ENCODE data around the gene ARHGAP15.

Gene ARHGAP15

GRCh38 chr2:143229952-143230351, 100.7 kb downstream of the ARHGAP15 start:
- FAIRE-seq: no peak

DNA sequence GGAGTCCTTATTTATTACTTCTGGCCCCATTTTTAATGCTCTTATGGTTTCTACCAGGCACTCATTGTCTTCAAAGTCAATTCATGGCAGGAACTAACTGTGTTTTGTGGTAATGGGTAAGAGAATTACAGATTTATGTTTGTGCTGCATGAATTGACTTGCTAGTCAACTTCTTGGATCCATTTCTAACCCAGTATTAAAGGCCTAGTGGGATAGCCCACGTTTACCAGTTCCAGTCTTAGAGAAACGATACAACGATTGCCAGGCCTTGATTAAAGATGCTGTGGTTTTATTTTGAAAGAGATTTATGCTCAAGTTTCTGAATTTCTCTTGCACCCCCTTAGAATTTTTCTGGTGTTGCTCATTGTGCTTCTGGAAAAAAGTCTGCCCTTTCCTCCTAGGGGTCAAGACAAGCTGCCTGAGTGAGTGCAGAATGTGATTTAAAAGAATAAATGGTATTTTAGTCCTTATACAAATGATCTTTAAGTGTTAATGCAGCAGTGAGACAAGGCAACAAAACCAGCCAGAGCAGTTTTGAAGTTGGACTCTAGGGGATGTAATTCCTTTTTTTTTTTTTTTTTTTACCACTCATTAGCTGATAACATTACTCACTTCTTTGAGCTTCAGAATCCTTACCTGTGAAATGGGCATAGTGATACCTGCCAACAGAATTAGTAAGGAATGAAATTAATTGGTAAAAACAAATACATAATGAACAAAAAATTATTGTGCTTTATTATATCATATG, 101.5 kb downstream of the ARHGAP15 start:
- no peak for FAIRE-seq

GRCh38 chr2:143231254-143231645, 102.0 kb downstream of the ARHGAP15 start:
- FAIRE-seq: no peak

DNA sequence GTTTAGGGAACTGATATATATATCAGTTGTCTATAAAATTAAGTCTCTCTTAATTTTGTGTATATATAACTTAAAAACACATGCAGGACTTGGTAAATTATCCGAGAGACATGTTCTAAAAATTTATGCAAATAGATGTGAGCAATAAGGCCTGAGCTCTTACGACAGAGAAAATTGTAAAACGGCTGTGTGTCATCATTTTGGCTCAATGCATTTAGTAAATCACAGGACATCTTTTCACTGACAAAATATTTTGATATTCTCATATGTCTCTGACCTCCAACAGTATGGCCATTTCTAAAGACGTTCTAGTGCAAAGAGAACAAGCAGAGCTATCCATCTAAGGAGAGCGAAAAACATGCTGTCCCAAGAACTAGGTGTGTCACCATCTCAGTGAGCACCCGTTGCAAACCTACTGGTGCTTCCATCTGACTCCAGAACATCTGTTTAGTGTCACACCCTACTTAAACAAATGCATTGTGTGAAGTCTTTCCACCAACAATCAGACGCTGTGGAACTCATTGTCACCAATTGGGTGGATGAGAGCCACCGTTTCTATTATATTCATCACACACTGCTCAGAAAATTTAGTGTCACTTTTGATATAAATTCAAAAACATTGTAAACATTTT, 108.0 kb downstream of the ARHGAP15 start:
- no peak for FAIRE-seq

DNA sequence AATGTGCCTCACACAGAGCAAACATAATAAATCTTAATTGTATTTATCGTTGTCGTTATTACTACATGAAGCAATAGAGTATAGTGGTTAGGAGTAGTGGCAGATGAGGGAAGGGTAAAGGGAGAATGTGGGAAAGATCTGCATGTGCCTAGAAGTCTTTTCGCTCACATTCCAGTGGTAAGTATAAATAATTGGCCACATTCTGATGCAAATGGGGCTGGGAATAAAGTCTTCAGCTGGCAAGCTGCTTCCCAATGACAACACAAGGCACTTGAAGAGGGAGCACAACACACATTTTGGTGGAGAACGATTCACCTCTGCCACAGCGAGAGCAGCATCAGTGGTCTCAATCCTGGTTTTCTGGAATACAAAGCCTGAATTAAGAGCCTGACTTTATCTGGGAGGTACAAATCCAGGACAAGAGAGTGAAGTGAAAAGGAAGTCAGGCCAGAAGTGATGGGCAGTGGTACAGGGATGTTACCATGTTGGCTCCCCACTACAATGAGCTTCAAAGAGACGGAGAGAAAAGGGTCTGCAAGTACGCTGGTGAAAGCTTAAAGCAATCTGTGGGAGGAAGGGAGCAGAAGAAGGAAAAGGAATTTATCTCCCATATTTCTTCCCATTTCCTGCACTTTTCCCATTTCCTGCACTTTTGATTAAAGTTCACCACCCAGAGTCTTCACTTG, 112.3 kb downstream of the ARHGAP15 start:
- FAIRE-seq: no peak

DNA sequence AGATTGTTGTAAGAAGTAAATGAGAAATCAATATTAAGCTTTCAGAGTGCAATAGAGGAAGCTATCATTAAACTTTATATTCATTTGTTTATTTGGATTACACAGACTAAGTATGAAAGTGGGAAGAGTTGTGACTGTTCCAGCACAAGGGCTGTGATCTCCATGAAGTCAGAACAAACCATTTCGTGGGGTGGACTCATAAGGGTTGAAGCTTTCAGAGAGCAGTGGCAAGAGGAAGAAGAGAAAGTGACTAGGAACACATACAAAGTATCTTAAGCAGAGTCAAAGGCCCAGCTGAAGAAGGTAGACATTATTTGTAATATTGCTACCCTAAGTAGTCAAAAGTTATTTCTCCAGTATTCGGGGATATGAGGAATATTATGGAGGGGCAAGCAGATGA, 117.0 kb downstream of the ARHGAP15 start:
- FAIRE-seq: no peak

GRCh38 chr2:143246815-143247744, 117.9 kb downstream of the ARHGAP15 start:
- FAIRE-seq: no peak

GRCh38 chr2:143248631-143249030, 119.4 kb downstream of the ARHGAP15 start:
- FAIRE-seq: no peak

GRCh38 chr2:143251681-143252080, 122.5 kb downstream of the ARHGAP15 start:
- FAIRE-seq: no peak

DNA sequence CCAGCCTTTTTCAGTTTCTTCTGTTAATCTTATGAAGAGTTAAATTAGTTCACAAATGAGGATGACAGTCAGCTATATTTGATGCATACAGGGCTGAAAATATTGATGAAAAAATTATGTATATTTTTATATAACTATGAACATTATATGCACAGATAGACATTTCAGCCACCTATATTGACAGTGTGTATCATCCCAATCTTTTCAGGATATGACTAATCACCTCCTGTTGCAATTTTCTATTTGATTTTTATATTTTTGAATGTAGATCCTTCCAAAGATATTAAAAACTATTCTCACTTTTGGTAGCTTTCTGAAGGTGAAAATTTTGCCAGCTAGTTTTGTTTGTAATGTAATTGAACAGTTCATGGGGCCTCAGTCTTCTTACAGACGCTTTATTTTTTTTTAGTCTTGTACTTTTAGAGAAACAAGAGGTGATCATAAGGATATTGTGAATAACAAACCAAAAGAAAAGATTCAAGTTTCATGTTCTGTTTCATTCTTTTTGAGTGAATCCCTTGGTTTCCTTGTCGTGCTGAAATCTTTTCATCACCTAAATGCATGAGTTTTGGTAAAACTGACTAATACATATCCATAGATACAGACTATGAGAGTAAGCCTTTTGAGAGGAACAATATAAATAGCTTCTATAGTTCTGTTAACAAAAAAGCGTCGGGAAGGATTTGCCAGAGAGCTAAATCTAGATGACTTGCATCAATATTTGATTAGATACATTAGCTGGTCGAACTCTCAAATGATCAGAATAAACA, 123.1 kb downstream of the ARHGAP15 start:
- FAIRE-seq: no peak

DNA sequence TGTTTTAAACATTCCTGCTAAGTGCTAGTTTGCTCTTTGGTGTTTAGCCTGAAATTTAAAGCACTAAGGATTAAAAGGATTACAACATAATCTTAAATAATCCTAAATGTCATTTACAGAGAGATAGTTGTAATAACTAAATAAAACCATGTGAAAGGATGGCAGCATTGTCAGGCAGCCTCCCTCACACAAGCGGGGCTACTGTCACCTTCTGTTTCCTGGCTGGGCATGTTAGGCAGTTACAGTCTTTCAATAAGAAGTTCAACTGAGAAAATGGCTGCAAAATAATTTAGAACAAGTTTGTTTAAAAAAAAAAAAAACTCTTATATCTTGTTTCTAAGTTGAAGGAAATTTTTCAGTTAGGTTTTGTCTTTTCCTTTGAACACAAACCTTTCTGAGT, 124.9 kb downstream of the ARHGAP15 start:
- no peak for FAIRE-seq

DNA sequence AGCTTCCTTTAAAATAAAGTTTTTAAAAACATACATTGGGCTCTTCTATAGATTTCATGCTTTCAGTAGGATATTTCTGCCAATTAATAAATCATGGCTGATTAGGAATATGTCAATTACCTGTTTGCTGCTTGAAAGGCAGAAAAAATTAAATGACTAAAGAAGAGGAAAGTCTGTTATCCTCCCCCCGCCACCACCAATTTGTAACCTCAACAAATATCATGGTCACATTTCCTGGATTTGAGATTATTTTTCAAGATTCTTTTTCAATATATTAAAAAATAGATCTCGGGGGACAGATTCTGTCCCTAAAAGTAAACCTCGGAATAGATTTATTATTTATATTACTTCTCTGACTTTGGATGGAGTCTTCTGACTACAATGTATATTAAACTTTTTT, 125.9 kb downstream of the ARHGAP15 start:
- FAIRE-seq: no peak

DNA sequence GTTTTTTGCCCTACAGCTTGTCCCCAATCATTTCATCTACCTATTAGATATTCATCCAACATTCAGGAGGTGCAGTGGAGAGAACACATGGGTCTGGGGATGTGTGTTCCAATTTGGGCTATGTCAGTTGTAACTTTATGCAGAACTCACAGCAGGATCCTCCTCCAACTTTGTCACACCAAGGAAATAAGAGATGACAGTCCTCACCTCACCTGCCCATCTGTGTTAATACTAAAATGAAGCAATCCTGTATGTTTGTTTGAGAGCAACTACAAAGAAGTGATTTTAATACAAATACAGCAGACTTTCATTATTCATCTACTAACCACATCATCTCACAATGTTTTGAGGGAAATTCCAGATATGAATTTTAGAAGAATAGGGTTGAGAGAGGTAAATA, 126.7 kb downstream of the ARHGAP15 start:
- FAIRE-seq: no peak

- FAIRE-seq: no peak
Measured at GRCh38 chr2:143258126-143258892, 129.1 kb downstream of the ARHGAP15 start.

DNA sequence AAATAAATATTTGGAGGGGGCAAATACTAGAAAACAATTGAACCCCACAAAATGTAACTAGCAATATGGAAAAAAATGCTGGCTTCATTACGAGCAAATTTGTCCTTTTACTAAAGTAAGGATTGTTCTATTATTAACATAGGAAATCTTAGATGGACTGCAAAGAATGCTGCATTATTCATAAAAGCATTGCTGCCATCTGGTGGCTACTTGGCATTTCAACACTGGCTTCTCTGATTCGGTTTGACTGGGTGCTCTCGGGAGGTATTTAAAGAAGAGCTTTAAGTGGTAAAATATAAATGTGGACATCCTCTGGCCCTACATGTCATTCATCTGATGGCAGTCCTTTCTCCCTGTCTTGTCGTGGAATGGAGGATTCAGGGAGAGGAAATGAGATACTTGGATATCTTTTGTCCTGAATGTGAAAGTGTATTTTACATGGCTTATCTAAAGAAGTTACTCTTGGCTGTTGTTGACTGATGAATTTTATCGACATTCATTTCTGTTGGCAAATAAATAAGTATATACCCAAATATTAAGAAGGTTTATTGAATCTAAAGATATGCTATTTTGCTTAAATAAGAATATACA, 130.2 kb downstream of the ARHGAP15 start:
- FAIRE-seq: peak; percentile 73

DNA sequence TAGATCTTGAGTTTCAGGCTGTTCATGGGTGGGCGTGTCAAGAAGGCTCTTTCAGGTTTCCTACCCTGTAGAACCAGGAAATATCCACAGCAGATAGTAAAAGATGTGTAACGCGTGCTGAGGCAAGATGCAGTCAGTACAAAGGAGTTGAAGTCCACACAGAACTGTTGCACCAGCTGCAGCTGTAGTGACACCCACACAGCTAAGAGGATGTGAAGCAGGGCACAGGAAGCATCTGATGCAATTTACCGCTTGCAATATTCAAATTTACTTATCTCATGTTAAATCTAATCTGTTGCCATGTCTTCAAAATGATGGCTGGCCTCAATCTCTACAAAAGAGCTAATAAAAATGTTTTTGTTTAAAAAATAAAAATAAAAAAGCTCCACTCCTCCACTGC, 132.8 kb downstream of the ARHGAP15 start:
- FAIRE-seq: no peak

- FAIRE-seq: no peak
Measured at GRCh38 chr2:143262389-143262788, 133.2 kb downstream of the ARHGAP15 start.

GRCh38 chr2:143263066-143263625, 133.9 kb downstream of the ARHGAP15 start:
- FAIRE-seq: no peak

DNA sequence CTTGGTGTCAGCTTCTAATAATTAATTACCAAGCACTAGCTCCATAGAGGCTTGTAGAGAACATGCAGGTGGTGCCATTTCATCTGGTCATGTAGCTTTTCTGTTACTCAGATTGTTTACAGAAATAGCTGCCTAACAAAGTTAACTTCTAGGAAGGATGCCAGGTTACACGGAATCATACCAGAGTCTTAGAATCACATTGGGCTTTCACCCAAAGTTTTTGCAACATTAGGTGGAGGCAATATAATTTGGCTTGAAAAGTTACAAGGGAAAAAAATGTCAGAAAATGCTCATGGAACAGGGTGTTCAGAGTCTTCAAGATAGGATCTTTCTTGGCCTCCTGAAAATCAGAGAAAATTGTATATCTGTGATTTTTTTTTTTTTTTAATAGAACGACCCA, 135.6 kb downstream of the ARHGAP15 start:
- FAIRE-seq: no peak

- FAIRE-seq: no peak
Measured at GRCh38 chr2:143279672-143280071, 150.5 kb downstream of the ARHGAP15 start.
